Measurements from ENCODE around the gene SLC1A3. TPM values are rescaled to one million over a fixed set of nuclear protein-coding genes. Genes with fewer than 3 reads are reported as not detected.

The SLC1A3 gene
- total and polyA plus RNA-seq, 2 of the 4 experiments (the other 2 are of a cell fraction) = 0.27 to 1.3 TPM

DNA sequence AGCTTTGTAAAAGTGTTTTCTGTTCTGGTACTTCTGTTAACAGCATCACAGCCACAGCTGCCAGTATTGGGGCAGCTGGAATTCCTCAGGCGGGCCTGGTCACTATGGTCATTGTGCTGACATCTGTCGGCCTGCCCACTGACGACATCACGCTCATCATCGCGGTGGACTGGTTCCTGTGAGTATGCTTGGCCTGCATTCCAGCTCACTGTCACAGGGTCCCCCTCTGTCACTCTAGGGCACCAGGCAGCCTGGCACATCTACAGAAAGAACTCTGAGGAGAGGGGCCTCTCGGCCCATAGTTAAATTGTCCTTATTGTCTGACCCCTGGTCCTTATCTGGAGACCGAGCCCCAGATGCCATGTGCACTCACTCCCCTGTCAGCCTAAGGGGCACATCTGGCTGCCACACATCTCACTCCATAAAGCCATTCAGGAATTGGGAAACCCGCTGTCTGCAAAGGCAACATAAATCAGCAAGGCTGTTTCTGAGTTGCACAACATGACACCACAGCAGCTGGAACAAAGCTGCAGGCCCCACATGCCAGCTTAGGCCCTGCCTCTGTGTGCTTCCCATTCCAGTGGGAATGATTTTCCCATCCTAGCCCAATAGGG, 77.5 kb downstream of the SLC1A3 start:
- H2BK120ac ChIP-seq (ENCODE audit: low read depth, low read length) = no peak overlapping the region
- H3K9ac ChIP-seq (ENCODE audit: low read depth, low read length) = no peak overlapping the region
- H4K5ac ChIP-seq (ENCODE audit: low read depth, low read length) = no peak overlapping the region
- H4K20me1 ChIP-seq (ENCODE audit: insufficient read depth, low read length) = no peaks in the 10 kb centered on the region
- H2AK9ac ChIP-seq (replicated peaks; ENCODE audit: low read depth, low read length, poor library complexity) = peak overlapping the region; percentile 71
- 0 out of 2 replicates have a peak overlapping the region, but pooled peaks have one; percentile 28 for H2AK5ac ChIP-seq (ENCODE audit: low read depth, low read length)
- H2BK15ac ChIP-seq (ENCODE audit: low read depth, low read length) = no peak overlapping the region
- no peak for TF ChIP-seq FOS (IDR thresholded peaks at IDR 0.05; ENCODE audit: low read depth, low read length)
- peak; percentile 67 for TF ChIP-seq CEBPB (IDR thresholded peaks at IDR 0.05; ENCODE audit: low read depth, low read length)
- no peaks in the 10 kb centered on the region for H3K9me3 ChIP-seq (ENCODE audit: control insufficient read depth, insufficient read depth, low read length)
- DNase-seq = peak; percentile 50
- no peaks in the 10 kb centered on the region; the same call in 1 of the 2 replicates for H3K9me1 ChIP-seq (ENCODE audit: insufficient read depth, low read length)
- in situ Hi-C loops (cut with MboI; ENCODE audit: low sequenced_read_pairs) (no loop called here), intact Hi-C loops (cut with micrococcal nuclease) (no loop called here), dilution Hi-C loops (cut with HindIII; ENCODE audit: low sequenced_read_pairs, unreplicated experiment) (no loop called here)
- H3K36me3 ChIP-seq (ENCODE audit: control insufficient read depth, insufficient read depth, low read length) = no peaks in the 10 kb centered on the region
- peak overlapping the region; percentile 80 for H2AFZ ChIP-seq (replicated peaks; ENCODE audit: low read length, poor library complexity)
- no peak overlapping the region for H2BK5ac ChIP-seq (ENCODE audit: low read depth, low read length, poor library complexity, severe bottlenecking)
- no peaks in the 10 kb centered on the region for H3K79me1 ChIP-seq (ENCODE audit: low read depth in 1 of 2, low read length in 2 of 2)
- no peak overlapping the region for H3K56ac ChIP-seq (ENCODE audit: extremely low read depth, insufficient read depth, low read length)
- no peak overlapping the region for H3K4ac ChIP-seq (ENCODE audit: low read depth, low read length)
- ATAC-seq (ENCODE audit: low read depth) = peak; percentile 79
- H3K4me2 ChIP-seq (ENCODE audit: low read depth, low read length) = no peak overlapping the region; the same call in 1 of the 2 replicates
- H3K27ac ChIP-seq (ENCODE audit: insufficient read depth, low read length) = no peak overlapping the region
- no peak overlapping the region for H4K91ac ChIP-seq (ENCODE audit: insufficient read depth, low read depth, low read length)
- ChIA-PET CTCF (interaction anchor here (0.6 kb wide), 2 partner anchors 181 to 415 kb away, joined by 3 read pairs; no protein-coding TSS in a partner anchor), POLR2A (ENCODE audit: unreplicated experiment) (no interaction called here)
- H2BK20ac ChIP-seq (ENCODE audit: low read depth, low read length) = no peak overlapping the region
- no peaks in the 10 kb centered on the region for H3K27me3 ChIP-seq (ENCODE audit: control insufficient read depth, insufficient read depth, low read length)
- peaks cover 5% of the 10 kb centered on the region; the same call in 1 of the 2 replicates for H3K4me1 ChIP-seq (ENCODE audit: control insufficient read depth, insufficient read depth, low read length)
- H3K18ac ChIP-seq (ENCODE audit: low read depth, low read length) = no peak overlapping the region; the same call in 1 of the 2 replicates
- BruUV-seq (replicated peaks) = no TSS peak
- H4K8ac ChIP-seq (ENCODE audit: low read depth in 2 of 2, low read length in 2 of 2) = no peak overlapping the region; a peak in 1 of 4 replicates
- H3K4me3 ChIP-seq (ENCODE audit: insufficient read depth, low read depth, low read length) = no peak overlapping the region
- 28% methylated on average over 3 of the region's 9 CpGs; no CpG with 5 or more reads in 1 of the 2 experiments for WGBS, 2 experiments (ENCODE audit: extremely low coverage in 2 of 2, insufficient read length in 1 of 2)
- H3K23ac ChIP-seq (ENCODE audit: low read depth, low read length) = no peak overlapping the region; the same call in 1 of the 2 replicates
- no peak overlapping the region for H3K14ac ChIP-seq (replicated peaks; ENCODE audit: low read depth, low read length)
